Measurements from ENCODE around the gene CELA2B. TPM values are rescaled to one million over a fixed set of nuclear protein-coding genes. Genes with fewer than 3 reads are reported as not detected.

Gene CELA2B
- total and polyA plus RNA-seq, 9 of the 15 experiments (the other 6 are each of a cell fraction or from before 2014, with no cell fraction given), result 0.25 to 2.1 (median 0.38) TPM; not detected in 5

GRCh38 chr1:15430787-15431570 lies 44.9 kb upstream of the CELA2B start (continued):
- peak; percentile 92 to 99 (median 93) for TF ChIP-seq CTCF (IDR thresholded peaks at IDR 0.05 in 2 of 3, conservative IDR thresholded peaks at IDR 0.05 in 1 of 3; ENCODE audit: insufficient read depth in 2 of 3, low read depth in 1 of 3, low read length in 3 of 3)
- 0 out of 2 replicates have a peak, but pooled peaks have one; percentile 37 for TF ChIP-seq POLR2A (conservative IDR thresholded peaks at IDR 0.05)
- peak; percentile 56; the same call in 1 of the 2 replicates for TF ChIP-seq CTBP1 (IDR thresholded peaks at IDR 0.05; ENCODE audit: borderline replicate concordance)
- peak; percentile 87; the same call in 1 of the 2 replicates for TF ChIP-seq HDGF (IDR thresholded peaks at IDR 0.05)
- TF ChIP-seq POLR2B (IDR thresholded peaks at IDR 0.05; ENCODE audit: low read depth, partially characterized antibody), result peak; percentile 35
- TF ChIP-seq GABPB2 (CRISPR knock-in tag; conservative IDR thresholded peaks at IDR 0.05), result no peak
- TF ChIP-seq TFAP4 (CRISPR knock-in tag; IDR thresholded peaks at IDR 0.05; ENCODE audit: borderline replicate concordance), result no peak; the same call in 1 of the 2 replicates
- TF ChIP-seq MAX (CRISPR knock-in tag; IDR thresholded peaks at IDR 0.05), result peak; percentile 49; the same call in 1 of the 2 replicates
- peak; percentile 61 for TF ChIP-seq POLR2G (IDR thresholded peaks at IDR 0.05; ENCODE audit: low read depth, low read length)
- peak; percentile 57 for TF ChIP-seq L3MBTL2 (IDR thresholded peaks at IDR 0.05)
- 0 out of 2 replicates have a peak, but pooled peaks have one; percentile 41 for TF ChIP-seq ZNF12 (CRISPR knock-in tag; IDR thresholded peaks at IDR 0.05)
- peak in 1 of 2 experiments; percentile 53; a peak in 2 of 4 replicates for TF ChIP-seq MAZ (CRISPR knock-in tag; conservative IDR thresholded peaks at IDR 0.05 in 1 of 2, IDR thresholded peaks at IDR 0.05 in 1 of 2)
- TF ChIP-seq NEUROD1 (IDR thresholded peaks at IDR 0.05; ENCODE audit: borderline replicate concordance, low read depth, low read length, partially characterized antibody), result peak; percentile 19
- no peak for TF ChIP-seq CBX8 (IDR thresholded peaks at IDR 0.05; ENCODE audit: borderline replicate concordance, extremely low read depth, low read depth, low read length, poor library complexity, severe bottlenecking)
- no peak for TF ChIP-seq DPF2 (IDR thresholded peaks at IDR 0.05)
- TF ChIP-seq THRB (CRISPR knock-in tag; conservative IDR thresholded peaks at IDR 0.05), result 0 out of 2 replicates have a peak, but pooled peaks have one; percentile 5
- peak in 1 of 2 experiments; percentile 26 for TF ChIP-seq E2F6 (IDR thresholded peaks at IDR 0.05; ENCODE audit: borderline replicate concordance in 1 of 2, extremely low read depth in 1 of 2, insufficient read depth in 1 of 2, insufficient read length in 1 of 2, low read depth in 1 of 2, low read length in 1 of 2, poor library complexity in 1 of 2, severe bottlenecking in 1 of 2)
- 0 out of 2 replicates have a peak, but pooled peaks have one; percentile 32 for TF ChIP-seq ZBTB2 (IDR thresholded peaks at IDR 0.05)
